GM12878 (cell line): ENCODE measurements around the gene ARHGEF17. TPM values are rescaled to one million over a fixed set of nuclear protein-coding genes. Genes with fewer than 3 reads are reported as not detected.

Experiments used
- ATAC-seq: fragments of 200-7000 bp; cut with Tn5 transposase; 3 replicates; pipeline ENCODE4 v1.9.1; 2020; ENCODE audit warnings: mild to moderate bottlenecking, moderate library complexity
- BruUV-seq: library from RNA; stranded (reverse); fragments of 400-500 nt; replicated peaks from 2 replicates; lab custom pipeline; 2021; lab: Mats Ljungman, UMichigan
- CTCF ChIA-PET: fragments of 300-600 bp; sonication (Branson Sonifier 250); formaldehyde crosslinking; extraction: SDS; loops from one replicate; lab custom pipeline; 2021; ENCODE audit warnings: inconsistent platforms; lab: Yijun Ruan, JAX
- POLR2A ChIA-PET: fragments of 350-600 bp; formaldehyde crosslinking; extraction: SDS; loops from one replicate; lab custom pipeline; 2021; ENCODE audit warnings: inconsistent platforms; lab: Charles Lee
- RAD21 ChIA-PET: fragments of 300-600 bp; sonication (Branson Sonifier 250); formaldehyde crosslinking; loops from one replicate; lab custom pipeline; 2023; ENCODE audit warnings: antibody characterized with exemption; ENCODE audit not compliant: unreplicated experiment; lab: Charles Lee
- SMC1A ChIA-PET: fragments of 300-600 bp; sonication (Branson Sonifier 250); formaldehyde crosslinking; loops from one replicate; lab custom pipeline; 2023; ENCODE audit not compliant: unreplicated experiment, uncharacterized antibody; lab: Charles Lee
- DNase-seq: peaks from one replicate; pipeline ENCODE4 v3.0.0-alpha.2; 2011; ENCODE audit warnings: low read depth, low spot score
- FAIRE-seq: peaks from 3 replicates; lab custom pipeline; 2011; peaks lifted over from hg19 to GRCh38; lab: Jason Lieb, UNC
- H2AFZ ChIP-seq: 2 replicates; pipeline ENCODE4 v1.6.0; 2011; ENCODE audit warnings: low read depth, low read length, control low read depth; ENCODE audit not compliant: control insufficient read depth
- H3K27ac ChIP-seq: 2 replicates; pipeline ENCODE4 v1.5.1; 2011; ENCODE audit warnings: control low read depth; ENCODE audit not compliant: control insufficient read depth, insufficient read depth
- H3K27me3 ChIP-seq, 2 experiments: replicated peaks in 1 of 2; 2 replicates each; pipeline versions ENCODE4 v1.6.0 to v1.6.1; 2011; ENCODE audit warnings: low read length in 1 of 2; ENCODE audit not compliant: control insufficient read depth in 2 of 2, insufficient read depth in 2 of 2
- H3K36me3 ChIP-seq, 2 experiments: 2 replicates each; pipeline ENCODE4 v1.5.1; 2011; ENCODE audit warnings: low read length in 1 of 2; ENCODE audit not compliant: control insufficient read depth in 2 of 2, insufficient read depth in 2 of 2
- H3K4me1 ChIP-seq: 2 replicates; pipeline ENCODE4 v1.6.1; 2011; ENCODE audit warnings: mild to moderate bottlenecking, low read length, moderate library complexity, mixed read lengths; ENCODE audit not compliant: control insufficient read depth, insufficient read depth
- H3K4me2 ChIP-seq: 2 replicates; pipeline ENCODE4 v1.6.0; 2011; ENCODE audit warnings: control low read depth; ENCODE audit not compliant: control insufficient read depth, insufficient read depth
- H3K4me3 ChIP-seq: fragments of 200-600 bp; sonication (generic); 2 replicates; pipeline ENCODE4 v1.5.1; 2016
- H3K79me2 ChIP-seq: 2 replicates; pipeline ENCODE4 v1.6.0; 2011; ENCODE audit warnings: low read length; ENCODE audit not compliant: control insufficient read depth, insufficient read depth
- H3K9ac ChIP-seq: 2 replicates; pipeline ENCODE4 v1.8.0; 2011; ENCODE audit warnings: low read length, control low read depth, mixed read lengths; ENCODE audit not compliant: control insufficient read depth, insufficient read depth
- H3K9me3 ChIP-seq: replicated peaks from 3 replicates; pipeline ENCODE4 v1.5.1; 2011; ENCODE audit warnings: mild to moderate bottlenecking, low read length; ENCODE audit not compliant: control insufficient read depth, insufficient read depth
- H4K20me1 ChIP-seq: 2 replicates; pipeline ENCODE4 v1.6.0; 2011; ENCODE audit not compliant: control insufficient read depth, insufficient read depth
- BCL11A ChIP-seq: IDR thresholded peaks from 2 replicates; pipeline ENCODE4 v1.6.1; 2011; ENCODE audit warnings: low read depth, low read length
- BRCA1 ChIP-seq: IDR thresholded peaks from 2 replicates; pipeline ENCODE4 v1.6.1; 2011; ENCODE audit warnings: low read depth, low read length, improper control_type of control experiment
- ESRRA ChIP-seq: IDR thresholded peaks from 2 replicates; pipeline ENCODE4 v1.6.1; 2012; ENCODE audit warnings: mild to moderate bottlenecking, low read length, improper control_type of control experiment
- HDAC2 ChIP-seq: fragments of 200-600 bp; sonication (generic); IDR thresholded peaks from 2 replicates; pipeline ENCODE4 v1.6.1; 2017
- HDGF ChIP-seq: fragments of 450-650 bp; IDR thresholded peaks from 2 replicates; pipeline ENCODE4 v1.6.1; 2016; ENCODE audit warnings: antibody characterized with exemption
- IRF3 ChIP-seq: fragments of 450-650 bp; IDR thresholded peaks from 2 replicates; pipeline ENCODE4 v1.6.1; 2014; ENCODE audit warnings: mild to moderate bottlenecking
- MTA3 ChIP-seq: IDR thresholded peaks from 2 replicates; pipeline ENCODE4 v1.6.1; 2012; ENCODE audit warnings: low read length, inconsistent platforms, borderline replicate concordance
- MYB ChIP-seq: fragments of 150-350 bp; IDR thresholded peaks from 2 replicates; pipeline ENCODE4 v1.6.1; 2014; ENCODE audit warnings: mild to moderate bottlenecking, low read depth, low read length, borderline replicate concordance
- NFIC ChIP-seq: IDR thresholded peaks from 2 replicates; pipeline ENCODE4 v1.6.1; 2012; ENCODE audit warnings: low read depth, mild to moderate bottlenecking, inconsistent platforms, low read length, moderate library complexity
- PKNOX1 ChIP-seq: fragments of 450-650 bp; IDR thresholded peaks from 2 replicates; pipeline ENCODE4 v1.6.1; 2016; ENCODE audit warnings: mild to moderate bottlenecking
- RAD51 ChIP-seq: fragments of 450-650 bp; IDR thresholded peaks from 2 replicates; pipeline ENCODE4 v1.6.1; 2016; ENCODE audit warnings: moderate library complexity, mild to moderate bottlenecking, inconsistent platforms
- ZBTB33 ChIP-seq: fragments of 450-650 bp; IDR thresholded peaks from 2 replicates; pipeline ENCODE4 v1.6.1; 2017; ENCODE audit warnings: mild to moderate bottlenecking
- ZNF217 ChIP-seq: fragments of 450-650 bp; IDR thresholded peaks from 2 replicates; pipeline ENCODE4 v1.6.1; 2017; ENCODE audit warnings: antibody characterized with exemption, mild to moderate bottlenecking
- ZNF592 ChIP-seq: fragments of 450-650 bp; IDR thresholded peaks from 2 replicates; pipeline ENCODE4 v1.6.1; 2017; ENCODE audit warnings: mild to moderate bottlenecking, moderate library complexity
- WGBS: methylation state at CpG from one replicate; pipeline ENCODE4 v1.1.6; 2016; ENCODE audit warnings: low lambda C conversion rate; ENCODE audit not compliant: insufficient replicate concordance, insufficient coverage; ENCODE audit errors: missing lambda C conversion rate; 5-methylcytosine and 5-hydroxymethylcytosine counted together
- in situ Hi-C: fragments of 300-500 bp; cut with MboI; formaldehyde crosslinking; loops from 9 replicates; pipeline ENCODE4 v1.14.3; 2018; ENCODE audit warnings: mixed read lengths
- intact Hi-C: fragments of 100-400 bp; cut with micrococcal nuclease; formaldehyde crosslinking; loops from one replicate; pipeline ENCODE4 v1.14.2; 2022; ENCODE audit not compliant: unreplicated experiment
- polyA plus RNA-seq, 11 experiments: library from polyadenylated mRNA; depleted of rRNA in 4 of 11; unstranded in 6 of 11; stranded (reverse) in 5 of 11; fragments of >200 nt; fragmentation: Nextera tagmentation in 4 of 11; fragmentation: Illumina TruSeq in 1 of 11; extraction: Ambion mirVana in 4 of 11; extraction: Trizol in 1 of 11; gene quantifications; 1 replicate in 1 of 11; 2 replicates in 10 of 11; pipeline versions ENCODE4 v1.2.1 to v1.2.3, GENCODE V29; 2011 to 2016; ENCODE audit warnings: inconsistent platforms in 2 of 11, missing spikeins in 2 of 11, low read depth in 1 of 11
- total RNA-seq, 4 experiments: library from RNA; depleted of rRNA in 3 of 4; stranded (reverse); fragments of >200 nt in 3 of 4; fragmentation: Illumina TruSeq in 1 of 4; extraction: Trizol in 1 of 4; gene quantifications; 2 replicates each; pipeline versions ENCODE4 v1.2.1 to v1.2.3, GENCODE V29; 2013 to 2021

The ARHGEF17 gene
- total and polyA plus RNA-seq, 10 of the 15 experiments (the other 5 are each of a cell fraction or from before 2014, with no cell fraction given): 0.15 to 11.0 (median 1.7) TPM

GRCh38 chr11:73265278-73265810 is 42.7 kb upstream of the ARHGEF17 start:
- WGBS: 29% methylated on average over 3 of the region's 4 CpGs
- POLR2A ChIA-PET: no interaction called here
- FAIRE-seq: no peak

More at GRCh38 chr11:73265278-73265810, 42.7 kb upstream of the ARHGEF17 start:
- H2AFZ ChIP-seq: no peak overlapping the region
- no peak overlapping the region for H3K9ac ChIP-seq
- ChIA-PET RAD21 (no interaction called here), CTCF (interaction anchor here (0.9 to 1.9 kb wide), 3 partner anchors 21 to 71 kb away, joined by 3 to 7 read pairs (median 4); no protein-coding TSS in a partner anchor), SMC1A (no interaction called here)
- peaks cover 0 to 2% of the 10 kb centered on the region in 2 experiments; a peak in 2 of 4 replicates for H3K27me3 ChIP-seq
- no peaks in the 10 kb centered on the region for H3K9me3 ChIP-seq
- H3K36me3 ChIP-seq: no peaks in the 10 kb centered on the region
- H3K4me3 ChIP-seq: no peak overlapping the region
- intact Hi-C loops (no loop called here), in situ Hi-C loops (no loop called here)
- ATAC-seq (no peak), DNase-seq (no peak)
- H3K4me1 ChIP-seq: peaks cover 11% of the 10 kb centered on the region
- no peak overlapping the region for H3K4me2 ChIP-seq
- no peaks in the 10 kb centered on the region for H4K20me1 ChIP-seq
- no peaks in the 10 kb centered on the region for H3K79me2 ChIP-seq
- no peak overlapping the region for H3K27ac ChIP-seq
- TF ChIP-seq BCL11A (no peak), PKNOX1 (no peak), MTA3 (no peak), ESRRA (no peak), ZNF217 (no peak), ZBTB33 (no peak), IRF3 (no peak), BRCA1 (no peak), RAD51 (no peak), HDGF (no peak), NFIC (no peak), MYB (no peak), ZNF592 (no peak), HDAC2 (no peak)
- BruUV-seq: no TSS peak
